Measurements from ENCODE around the gene LDLRAD4.

Gene LDLRAD4

DNA sequence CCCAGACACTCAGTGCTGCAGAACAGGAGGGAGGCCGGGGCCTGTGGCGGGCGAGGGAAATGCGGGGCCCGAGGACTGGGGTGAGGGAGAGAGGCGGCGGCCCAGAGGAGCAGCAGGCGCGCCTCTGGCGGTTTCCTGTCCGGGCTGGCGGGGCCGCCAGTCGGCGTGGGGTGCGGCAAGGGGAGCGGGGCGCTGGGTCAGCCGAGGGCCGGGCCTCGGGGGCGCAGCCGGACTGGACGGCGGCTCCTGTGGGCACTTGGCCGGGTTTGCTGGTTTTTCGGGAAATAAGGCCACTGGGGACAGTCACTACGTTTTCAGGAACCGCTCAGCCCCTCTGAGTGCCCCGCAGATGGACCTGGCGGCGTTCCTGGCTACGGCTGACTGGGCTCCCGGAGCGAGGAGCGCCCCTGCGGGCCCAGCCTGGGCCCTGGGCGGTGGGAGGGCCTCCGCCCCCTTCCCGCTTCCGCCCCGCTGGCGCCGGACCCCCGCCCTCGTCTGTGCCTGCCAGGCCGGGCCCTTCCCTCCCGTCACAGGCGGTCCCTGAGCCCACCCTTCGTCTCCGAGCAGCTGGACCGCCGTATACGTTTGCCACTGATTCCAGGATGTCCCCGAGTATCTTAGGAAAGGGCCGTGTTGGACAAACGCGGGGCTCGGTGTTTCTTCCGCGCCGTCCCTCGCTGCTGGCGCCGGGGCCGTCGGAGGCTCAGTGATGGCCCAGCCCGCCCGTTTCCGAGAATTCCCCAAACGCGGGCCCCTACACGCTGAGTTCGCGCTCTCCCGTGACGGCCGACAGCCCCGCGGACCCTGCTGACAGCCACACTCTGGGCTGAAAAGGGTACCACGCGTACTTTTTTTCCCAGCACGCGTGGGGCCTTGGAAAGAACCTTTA is 423.2 kb downstream of the LDLRAD4 start:
- TF ChIP-seq, protein P1, sequence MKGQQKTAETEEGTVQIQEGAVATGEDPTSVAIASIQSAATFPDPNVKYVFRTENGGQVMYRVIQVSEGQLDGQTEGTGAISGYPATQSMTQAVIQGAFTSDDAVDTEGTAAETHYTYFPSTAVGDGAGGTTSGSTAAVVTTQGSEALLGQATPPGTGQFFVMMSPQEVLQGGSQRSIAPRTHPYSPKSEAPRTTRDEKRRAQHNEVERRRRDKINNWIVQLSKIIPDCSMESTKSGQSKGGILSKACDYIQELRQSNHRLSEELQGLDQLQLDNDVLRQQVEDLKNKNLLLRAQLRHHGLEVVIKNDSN (IDR thresholded peaks at IDR 0.05), result no peak
- TF ChIP-seq ZBTB7A (IDR thresholded peaks at IDR 0.05; ENCODE audit: low read depth) (no peak), FOXM1 (IDR thresholded peaks at IDR 0.05; ENCODE audit: borderline replicate concordance, low read depth) (no peak), EGR1 (IDR thresholded peaks at IDR 0.05) (no peak)
- TF ChIP-seq, protein P2, sequence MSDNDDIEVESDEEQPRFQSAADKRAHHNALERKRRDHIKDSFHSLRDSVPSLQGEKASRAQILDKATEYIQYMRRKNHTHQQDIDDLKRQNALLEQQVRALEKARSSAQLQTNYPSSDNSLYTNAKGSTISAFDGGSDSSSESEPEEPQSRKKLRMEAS (IDR thresholded peaks at IDR 0.05), result no peak

DNA sequence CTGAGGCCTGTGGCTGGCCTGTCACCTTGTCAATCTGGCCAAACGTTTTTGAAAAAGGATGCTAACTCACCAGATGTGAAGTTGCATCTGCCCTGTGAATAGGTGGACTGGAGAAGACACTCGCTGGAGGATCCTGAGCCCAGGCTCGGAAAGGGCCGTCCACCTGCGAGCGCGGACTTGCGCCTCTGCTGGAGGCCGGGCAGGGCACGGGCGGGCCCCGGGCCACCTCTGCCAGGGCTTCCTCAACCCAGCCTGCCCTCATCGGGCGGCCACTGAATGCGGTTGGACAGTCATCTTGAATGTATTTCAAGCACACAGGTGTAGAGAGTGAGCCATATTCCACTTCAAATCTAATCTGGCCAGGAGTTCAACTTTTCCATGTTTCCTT is 423.9 kb downstream of the LDLRAD4 start:
- TF ChIP-seq FOXM1 (IDR thresholded peaks at IDR 0.05; ENCODE audit: borderline replicate concordance, low read depth), result no peak
- TF ChIP-seq, protein P3, sequence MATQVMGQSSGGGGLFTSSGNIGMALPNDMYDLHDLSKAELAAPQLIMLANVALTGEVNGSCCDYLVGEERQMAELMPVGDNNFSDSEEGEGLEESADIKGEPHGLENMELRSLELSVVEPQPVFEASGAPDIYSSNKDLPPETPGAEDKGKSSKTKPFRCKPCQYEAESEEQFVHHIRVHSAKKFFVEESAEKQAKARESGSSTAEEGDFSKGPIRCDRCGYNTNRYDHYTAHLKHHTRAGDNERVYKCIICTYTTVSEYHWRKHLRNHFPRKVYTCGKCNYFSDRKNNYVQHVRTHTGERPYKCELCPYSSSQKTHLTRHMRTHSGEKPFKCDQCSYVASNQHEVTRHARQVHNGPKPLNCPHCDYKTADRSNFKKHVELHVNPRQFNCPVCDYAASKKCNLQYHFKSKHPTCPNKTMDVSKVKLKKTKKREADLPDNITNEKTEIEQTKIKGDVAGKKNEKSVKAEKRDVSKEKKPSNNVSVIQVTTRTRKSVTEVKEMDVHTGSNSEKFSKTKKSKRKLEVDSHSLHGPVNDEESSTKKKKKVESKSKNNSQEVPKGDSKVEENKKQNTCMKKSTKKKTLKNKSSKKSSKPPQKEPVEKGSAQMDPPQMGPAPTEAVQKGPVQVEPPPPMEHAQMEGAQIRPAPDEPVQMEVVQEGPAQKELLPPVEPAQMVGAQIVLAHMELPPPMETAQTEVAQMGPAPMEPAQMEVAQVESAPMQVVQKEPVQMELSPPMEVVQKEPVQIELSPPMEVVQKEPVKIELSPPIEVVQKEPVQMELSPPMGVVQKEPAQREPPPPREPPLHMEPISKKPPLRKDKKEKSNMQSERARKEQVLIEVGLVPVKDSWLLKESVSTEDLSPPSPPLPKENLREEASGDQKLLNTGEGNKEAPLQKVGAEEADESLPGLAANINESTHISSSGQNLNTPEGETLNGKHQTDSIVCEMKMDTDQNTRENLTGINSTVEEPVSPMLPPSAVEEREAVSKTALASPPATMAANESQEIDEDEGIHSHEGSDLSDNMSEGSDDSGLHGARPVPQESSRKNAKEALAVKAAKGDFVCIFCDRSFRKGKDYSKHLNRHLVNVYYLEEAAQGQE (IDR thresholded peaks at IDR 0.05; ENCODE audit: low read depth), result no peak
- no peak for TF ChIP-seq YY1 (IDR thresholded peaks at IDR 0.05; ENCODE audit: low read depth)
- TF ChIP-seq, protein P1 (IDR thresholded peaks at IDR 0.05), result no peak
- TF ChIP-seq CREB1 (IDR thresholded peaks at IDR 0.05; ENCODE audit: low read depth), result no peak
- TF ChIP-seq, protein P2 (IDR thresholded peaks at IDR 0.05), result no peak
- no peak for TF ChIP-seq TCF12 (IDR thresholded peaks at IDR 0.05; ENCODE audit: low read depth)
- TF ChIP-seq CEBPB (IDR thresholded peaks at IDR 0.05), result no peak
- no peak for TF ChIP-seq TAF1 (IDR thresholded peaks at IDR 0.05; ENCODE audit: low read depth)

DNA sequence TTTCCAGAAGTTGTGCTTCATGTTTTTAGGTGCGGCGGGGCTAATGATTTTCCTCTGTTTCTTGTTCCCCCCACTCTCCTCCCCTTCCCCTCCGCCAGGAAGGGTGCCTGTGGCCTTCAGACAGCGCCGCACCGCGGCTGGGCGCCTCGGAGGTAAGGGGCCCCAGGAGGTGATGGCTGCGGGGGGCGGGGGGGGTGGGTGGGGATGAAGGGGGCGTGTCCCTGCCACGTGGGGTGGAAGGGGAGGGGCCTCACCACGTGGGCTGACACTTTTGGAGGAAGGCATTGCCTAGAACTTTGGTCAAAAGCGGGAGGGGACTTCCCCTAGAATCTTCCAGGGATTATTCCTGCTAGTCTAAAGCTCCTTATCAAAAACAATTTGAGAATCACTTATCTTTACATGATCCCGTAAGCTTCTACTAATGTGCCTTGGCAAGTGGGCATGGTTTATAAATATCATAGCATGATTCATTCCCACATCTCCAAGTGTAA is 424.7 kb downstream of the LDLRAD4 start:
- TF ChIP-seq, protein P1 (IDR thresholded peaks at IDR 0.05), result no peak
- TF ChIP-seq NFIC (IDR thresholded peaks at IDR 0.05), result no peak
- TF ChIP-seq RAD21 (IDR thresholded peaks at IDR 0.05; ENCODE audit: low read depth), result no peak
- no peak for TF ChIP-seq EGR1 (IDR thresholded peaks at IDR 0.05)
- TF ChIP-seq, protein P2 (IDR thresholded peaks at IDR 0.05), result no peak
- TF ChIP-seq TAF1 (IDR thresholded peaks at IDR 0.05; ENCODE audit: low read depth), result no peak
- TF ChIP-seq CEBPB (IDR thresholded peaks at IDR 0.05), result no peak

DNA sequence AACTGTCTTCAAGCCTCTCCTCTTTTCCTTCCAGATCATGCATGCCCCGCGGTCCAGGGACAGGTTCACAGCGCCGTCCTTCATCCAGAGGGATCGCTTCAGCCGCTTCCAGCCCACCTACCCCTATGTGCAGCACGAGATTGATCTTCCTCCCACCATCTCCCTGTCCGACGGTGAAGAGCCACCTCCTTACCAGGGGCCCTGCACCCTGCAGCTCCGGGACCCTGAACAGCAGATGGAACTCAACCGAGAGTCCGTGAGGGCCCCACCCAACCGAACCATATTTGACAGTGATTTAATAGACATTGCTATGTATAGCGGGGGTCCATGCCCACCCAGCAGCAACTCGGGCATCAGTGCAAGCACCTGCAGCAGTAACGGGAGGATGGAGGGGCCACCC is 426.5 kb downstream of the LDLRAD4 start:
- TF ChIP-seq RAD21 (IDR thresholded peaks at IDR 0.05; ENCODE audit: low read depth) (no peak), EP300 (IDR thresholded peaks at IDR 0.05; ENCODE audit: borderline replicate concordance) (no peak), FOXM1 (IDR thresholded peaks at IDR 0.05; ENCODE audit: borderline replicate concordance, low read depth) (no peak), TEAD4 (IDR thresholded peaks at IDR 0.05) (no peak), NFIC (IDR thresholded peaks at IDR 0.05) (no peak), TCF12 (IDR thresholded peaks at IDR 0.05; ENCODE audit: low read depth) (no peak), ZBTB7A (IDR thresholded peaks at IDR 0.05; ENCODE audit: low read depth) (no peak), YY1 (IDR thresholded peaks at IDR 0.05; ENCODE audit: low read depth) (no peak), CREB1 (IDR thresholded peaks at IDR 0.05; ENCODE audit: low read depth) (no peak)
- TF ChIP-seq, protein P2 (IDR thresholded peaks at IDR 0.05), result no peak
- TF ChIP-seq, protein P3 (IDR thresholded peaks at IDR 0.05; ENCODE audit: low read depth), result no peak

DNA sequence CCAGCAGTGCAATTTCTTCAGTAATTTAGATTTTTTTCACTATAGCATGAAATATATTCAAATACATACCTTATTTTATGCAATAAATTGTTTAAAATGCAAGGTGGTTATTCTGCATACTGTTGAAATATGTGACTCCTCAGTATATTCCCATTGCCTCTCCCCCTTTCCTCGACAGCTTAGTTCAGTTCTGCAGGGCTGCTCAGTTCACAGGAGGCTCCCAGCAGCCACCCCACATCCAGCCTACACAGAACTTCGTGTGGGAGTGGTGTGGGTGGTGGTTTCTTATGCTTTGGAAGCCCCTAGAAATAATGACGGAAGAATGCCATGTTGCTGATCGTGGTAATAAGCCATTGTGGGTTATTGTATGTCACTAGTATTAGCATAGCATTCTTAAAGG is 428.1 kb downstream of the LDLRAD4 start:
- TF ChIP-seq EP300 (IDR thresholded peaks at IDR 0.05; ENCODE audit: borderline replicate concordance) (no peak), YY1 (IDR thresholded peaks at IDR 0.05; ENCODE audit: low read depth) (no peak), TEAD4 (IDR thresholded peaks at IDR 0.05) (no peak), TAF1 (IDR thresholded peaks at IDR 0.05; ENCODE audit: low read depth) (no peak)
- TF ChIP-seq, protein P1 (IDR thresholded peaks at IDR 0.05), result no peak
- TF ChIP-seq, protein P3 (IDR thresholded peaks at IDR 0.05; ENCODE audit: low read depth), result no peak
